K562 (cell line): ENCODE data around the gene BCL7C. TPM values are rescaled to one million over a fixed set of nuclear protein-coding genes. Genes with fewer than 3 reads are reported as not detected.

ENCODE experiments used
- ATF2 ChIP-seq: sonication (generic); formaldehyde crosslinking; IDR thresholded peaks from 2 replicates; pipeline ENCODE4 v1.8.1; 2022; ENCODE audit warnings: missing genetic modification reagents
- E2F8 ChIP-seq: fragments of 450-650 bp; IDR thresholded peaks from 2 replicates; pipeline ENCODE4 v1.7.1; 2018; ENCODE audit warnings: mild to moderate bottlenecking, low read depth; ENCODE audit not compliant: partially characterized antibody
- HES1 ChIP-seq: fragments of 450-650 bp; IDR thresholded peaks from 2 replicates; pipeline ENCODE4 v1.6.1; 2016; ENCODE audit warnings: low read depth, mild to moderate bottlenecking, moderate library complexity
- MAX ChIP-seq: sonication (generic); formaldehyde crosslinking; IDR thresholded peaks from 2 replicates; pipeline ENCODE4 v1.9.0; 2022; ENCODE audit warnings: mild to moderate bottlenecking, missing genetic modification reagents
- MECOM ChIP-seq: fragments of 250-450 bp; sonication (Bioruptor Pico); IDR thresholded peaks from 2 replicates; pipeline ENCODE4 v1.8.0; 2022; ENCODE audit warnings: inconsistent platforms
- MNT ChIP-seq, 2 experiments: fragments of 450-650 bp; conservative IDR thresholded peaks; 2 replicates each; pipeline ENCODE4 v1.6.1; 2017; ENCODE audit warnings: mild to moderate bottlenecking in 2 of 2, moderate library complexity in 2 of 2
- MTA3 ChIP-seq: fragments of 450-650 bp; formaldehyde crosslinking; IDR thresholded peaks from 2 replicates; pipeline ENCODE4 v1.6.1; 2017; ENCODE audit warnings: mild to moderate bottlenecking, borderline replicate concordance
- RAD51 ChIP-seq: fragments of 450-650 bp; IDR thresholded peaks from 2 replicates; pipeline ENCODE4 v1.7.1; 2016; ENCODE audit warnings: low read depth, mild to moderate bottlenecking, borderline replicate concordance
- RBM25 ChIP-seq: fragments of 200-400 bp; formaldehyde crosslinking; IDR thresholded peaks from 2 replicates; pipeline ENCODE4 v1.6.1; 2018; ENCODE audit warnings: low read length, low read depth, moderate library complexity; ENCODE audit not compliant: severe bottlenecking
- RFX7 ChIP-seq: fragments of 250-450 bp; sonication (Bioruptor Pico); IDR thresholded peaks from 2 replicates; pipeline ENCODE4 v1.5.1; 2021; ENCODE audit warnings: mild to moderate bottlenecking
- THAP12 ChIP-seq: fragments of 250-450 bp; sonication (Bioruptor Pico); IDR thresholded peaks from 2 replicates; pipeline ENCODE4 v1.9.0; 2021; ENCODE audit warnings: mild to moderate bottlenecking, inconsistent platforms
- TRIM25 ChIP-seq: fragments of 450-650 bp; IDR thresholded peaks from 2 replicates; pipeline ENCODE4 v1.7.0; 2016; ENCODE audit warnings: borderline replicate concordance
- polyA plus RNA-seq, 8 experiments: library from polyadenylated mRNA; depleted of rRNA in 4 of 8; stranded (reverse) in 5 of 8; unstranded in 3 of 8; fragments of >200 nt; fragmentation: Nextera tagmentation in 2 of 8; fragmentation: Illumina TruSeq in 1 of 8; extraction: Ambion mirVana in 2 of 8; extraction: Trizol in 1 of 8; gene quantifications; 2 replicates each; pipeline versions ENCODE4 v1.2.1 to v1.2.3, GENCODE V29; 2011 to 2014; ENCODE audit warnings: inconsistent platforms in 1 of 8, missing spikeins in 1 of 8
- total RNA-seq, 7 experiments: library from RNA; depleted of rRNA in 6 of 7; stranded (reverse); fragments of >200 nt in 6 of 7; fragmentation: Illumina TruSeq in 2 of 7; extraction: Trizol in 2 of 7; gene quantifications; 2 replicates each; pipeline versions ENCODE4 v1.2.1 to v1.2.3, GENCODE V29; 2011 to 2021; ENCODE audit warnings: low replicate concordance in 1 of 7

The BCL7C gene
- total and polyA plus RNA-seq, 9 of the 15 experiments (the other 6 are each of a cell fraction or from before 2014, with no cell fraction given), result 1.7 to 85.8 (median 19.6) TPM

GRCh38 chr16:30893744-30894539, at the start of gene BCL7C (continued):
- TF ChIP-seq E2F8 (no peak), ATF2 (peak; percentile 63; the same call in 1 of the 2 replicates), RFX7 (CRISPR knock-in tag) (0 out of 2 replicates have a peak, but pooled peaks have one; percentile 77), RAD51 (peak; percentile 72), THAP12 (CRISPR knock-in tag) (peak; percentile 87), MECOM (CRISPR knock-in tag) (peak; percentile 80), RBM25 (peak; percentile 91), MNT (conservative IDR thresholded peaks at IDR 0.05) (peak; percentile 89 to 94), HES1 (no peak), MAX (CRISPR knock-in tag) (peak; percentile 100), TRIM25 (no peak), MTA3 (peak; percentile 59; the same call in 1 of the 2 replicates)
